HEK293 (cell line): ENCODE data around the gene WDR48.

ENCODE experiments used
- CTCF ChIA-PET: fragments of 350-600 bp; formaldehyde crosslinking; extraction: SDS; loops from one replicate; lab custom pipeline; 2021; ENCODE audit warnings: antibody characterized with exemption; lab: Yijun Ruan, JAX
- POLR2A ChIA-PET: fragments of 300-600 bp; formaldehyde crosslinking; extraction: SDS; loops from one replicate; lab custom pipeline; 2020; ENCODE audit warnings: antibody characterized with exemption, inconsistent platforms; lab: Yijun Ruan, JAX
- H3K27ac ChIP-seq: fragments of 200-500 bp; sonication (Bioruptor generic); 2 replicates; pipeline ENCODE4 v1.5.1; 2014; ENCODE audit warnings: low read depth, low read length, control low read depth, inconsistent platforms; ENCODE audit errors: extremely low read depth
- H3K36me3 ChIP-seq, 2 experiments: fragments of 200-500 bp in 1 of 2; sonication (Bioruptor generic) in 1 of 2; 1 replicate in 1 of 2; 2 replicates in 1 of 2; pipeline ENCODE4 v1.5.1; 2014 to 2017; ENCODE audit warnings: inconsistent platforms in 2 of 2, low read length in 2 of 2; ENCODE audit not compliant: control insufficient read depth in 2 of 2, insufficient read depth in 1 of 2
- H3K4me1 ChIP-seq: fragments of 200-500 bp; sonication (Bioruptor generic); 2 replicates; pipeline ENCODE4 v1.5.1; 2014; ENCODE audit warnings: mild to moderate bottlenecking, low read length, inconsistent platforms; ENCODE audit not compliant: control insufficient read depth, insufficient read depth
- H3K4me3 ChIP-seq: 2 replicates; pipeline ENCODE4 v1.5.1; 2011; ENCODE audit warnings: low read depth, mild to moderate bottlenecking, control low read depth, low read length, moderate library complexity
- H3K9me3 ChIP-seq: fragments of 200-500 bp; sonication (Bioruptor generic); 2 replicates; pipeline ENCODE4 v1.5.1; 2014; ENCODE audit warnings: low read depth, low read length, inconsistent platforms; ENCODE audit not compliant: control insufficient read depth, insufficient read depth
- KLF9 ChIP-seq: fragments of 450-650 bp; formaldehyde crosslinking; IDR thresholded peaks from 2 replicates; pipeline ENCODE4 v1.5.1; 2016; ENCODE audit warnings: missing biosample characterization, missing genetic modification characterization, low read depth
- PRDM6 ChIP-seq: fragments of 450-650 bp; formaldehyde crosslinking; IDR thresholded peaks from 2 replicates; pipeline ENCODE4 v1.5.1; 2017; ENCODE audit warnings: missing biosample characterization, missing genetic modification characterization
- RBAK ChIP-seq: fragments of 450-650 bp; formaldehyde crosslinking; IDR thresholded peaks from 2 replicates; pipeline ENCODE4 v1.5.1; 2016; ENCODE audit warnings: missing biosample characterization, missing genetic modification characterization
- ZNF266 ChIP-seq: fragments of 450-650 bp; formaldehyde crosslinking; IDR thresholded peaks from 2 replicates; pipeline ENCODE4 v1.5.1; 2016; ENCODE audit warnings: missing biosample characterization, missing genetic modification characterization, low read depth
- ZNF274 ChIP-seq, 2 experiments: fragments of 200-500 bp in 1 of 2; fragments of 450-650 bp in 1 of 2; sonication (Bioruptor generic) in 1 of 2; formaldehyde crosslinking in 1 of 2; IDR thresholded peaks; 2 replicates each; pipeline versions ENCODE4 v1.5.1 to v1.6.1; 2014 to 2016; ENCODE audit warnings: borderline replicate concordance in 1 of 2, inconsistent platforms in 1 of 2, low read length in 1 of 2, missing biosample characterization in 1 of 2, missing genetic modification characterization in 1 of 2
- ZNF560 ChIP-seq: fragments of 450-650 bp; formaldehyde crosslinking; IDR thresholded peaks from 2 replicates; pipeline ENCODE4 v1.5.1; 2017; ENCODE audit warnings: missing biosample characterization, missing genetic modification characterization, borderline replicate concordance
- ZNF610 ChIP-seq: fragments of 450-650 bp; formaldehyde crosslinking; IDR thresholded peaks from 2 replicates; pipeline ENCODE4 v1.5.1; 2016; ENCODE audit warnings: missing biosample characterization, missing genetic modification characterization, borderline replicate concordance
- ZNF645 ChIP-seq: fragments of 450-650 bp; formaldehyde crosslinking; IDR thresholded peaks from 2 replicates; pipeline ENCODE4; 2016; ENCODE audit warnings: missing biosample characterization, missing genetic modification characterization
- ZNF677 ChIP-seq: fragments of 450-650 bp; IDR thresholded peaks from 2 replicates; pipeline ENCODE4 v1.5.0; 2018; ENCODE audit warnings: missing biosample characterization, mild to moderate bottlenecking, missing genetic modification characterization, moderate library complexity
- ZNF830 ChIP-seq: fragments of 450-650 bp; IDR thresholded peaks from 2 replicates; pipeline ENCODE4 v1.5.0; 2018; ENCODE audit warnings: missing biosample characterization, missing genetic modification characterization, low read depth, mild to moderate bottlenecking, moderate library complexity
- ZNF837 ChIP-seq: fragments of 450-650 bp; formaldehyde crosslinking; IDR thresholded peaks from 2 replicates; pipeline ENCODE4 v1.5.1; 2016; ENCODE audit warnings: missing biosample characterization, missing genetic modification characterization
- ZSCAN18 ChIP-seq: fragments of 450-650 bp; formaldehyde crosslinking; IDR thresholded peaks from 2 replicates; pipeline ENCODE4 v1.5.1; 2016; ENCODE audit warnings: missing biosample characterization, missing genetic modification characterization
- TF ChIP-seq, protein P1 (sequence below): fragments of 450-650 bp; formaldehyde crosslinking; IDR thresholded peaks from 2 replicates; pipeline ENCODE4 v1.5.1; 2016; ENCODE audit warnings: missing biosample characterization, missing genetic modification characterization

Gene WDR48

DNA sequence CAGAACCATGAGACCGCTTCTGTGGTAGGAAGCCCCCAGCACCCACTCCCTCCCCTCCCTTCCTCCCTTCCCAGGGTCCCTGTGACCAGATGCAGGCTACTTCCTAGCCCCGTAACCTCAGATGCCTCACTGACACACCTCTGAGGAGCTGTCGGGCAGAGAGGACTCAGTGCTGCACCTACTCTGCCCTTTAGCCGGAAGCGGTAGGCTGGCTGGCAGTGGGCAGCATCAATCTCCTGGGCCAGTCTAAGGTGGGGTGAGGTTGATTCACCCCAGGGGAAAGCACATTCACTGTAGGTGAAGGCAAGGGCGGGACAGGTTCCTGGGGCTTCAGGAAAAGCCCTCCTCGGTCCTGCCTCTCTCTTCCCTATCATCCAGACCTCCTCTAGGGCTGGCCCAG is 82.5 kb downstream of the WDR48 start (continued):
- no peak for TF ChIP-seq PRDM6 (tag by site-specific recombination)

DNA sequence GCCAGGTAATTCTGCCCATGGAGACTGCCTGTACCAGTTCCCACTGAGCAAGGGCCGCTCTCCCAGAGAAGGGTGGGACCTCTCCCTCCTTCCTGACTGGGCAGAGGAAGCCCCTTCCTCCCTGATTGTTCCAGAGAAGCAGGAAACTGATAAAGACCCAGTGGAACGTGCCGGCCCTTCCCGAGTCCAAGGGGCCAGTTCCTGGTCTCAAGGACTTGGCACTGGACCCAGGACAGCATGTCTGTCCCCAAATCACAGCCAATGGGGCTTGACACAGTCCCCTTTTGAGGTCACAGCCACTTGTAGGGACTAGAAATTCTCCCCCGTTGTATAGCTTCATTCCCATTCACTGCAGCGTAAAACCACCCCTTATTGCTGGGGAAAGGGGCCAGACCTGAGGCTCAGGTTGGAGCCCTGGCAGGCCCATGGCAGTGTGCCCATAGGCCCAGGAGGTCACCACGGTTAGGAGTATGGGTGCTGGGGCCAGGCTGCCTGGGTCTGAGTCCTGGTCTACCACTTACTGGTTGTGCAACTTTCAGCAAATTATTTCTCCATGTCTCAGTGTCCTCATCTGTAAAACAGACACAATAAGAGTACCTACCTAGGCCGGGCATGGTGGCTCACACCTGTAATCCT is 83.5 kb downstream of the WDR48 start:
- no peak overlapping the region for H3K4me3 ChIP-seq
- no peak for TF ChIP-seq KLF9 (tag by site-specific recombination)
- no peak for TF ChIP-seq ZSCAN18 (tag by site-specific recombination)
- TF ChIP-seq ZNF677 (tag by site-specific recombination) = no peak
- TF ChIP-seq ZNF610 = no peak
- TF ChIP-seq, all 188 proteins: peak for 0
- ChIA-PET POLR2A (no interaction called here), CTCF (interaction anchor here (0.7 to 2.0 kb wide), 2 partner anchors 61 to 153 kb away, joined by 3 to 6 read pairs; no protein-coding TSS in a partner anchor)
- H3K4me1 ChIP-seq = no peaks in the 10 kb centered on the region
- no peak overlapping the region for H3K27ac ChIP-seq
- H3K9me3 ChIP-seq = no peaks in the 10 kb centered on the region
- H3K36me3 ChIP-seq = peaks cover 0 to 1% of the 10 kb centered on the region in 2 experiments; a peak in 1 of 3 replicates

GRCh38 chr3:39136533-39137434 is 85.0 kb downstream of the WDR48 start:
- H3K4me1 ChIP-seq = no peaks in the 10 kb centered on the region
- H3K9me3 ChIP-seq = no peaks in the 10 kb centered on the region
- H3K27ac ChIP-seq = no peak overlapping the region
- H3K4me3 ChIP-seq = no peak overlapping the region
- ChIA-PET POLR2A (no interaction called here), CTCF (interaction anchor here (0.7 to 1.4 kb wide), 2 partner anchors 10 to 722 kb away, joined by 3 to 5 read pairs; no protein-coding TSS in a partner anchor)
- H3K36me3 ChIP-seq = peaks cover 0 to 16% of the 10 kb centered on the region in 2 experiments; a peak in 1 of 3 replicates
- TF ChIP-seq RBAK (tag by site-specific recombination) (no peak), ZNF560 (tag by site-specific recombination) (no peak), ZNF830 (tag by site-specific recombination) (no peak), ZNF274 (IDR thresholded peaks at IDR 0.05; ENCODE audit: low read length) (no peak), ZNF274 (tag by site-specific recombination; IDR thresholded peaks at IDR 0.05; ENCODE audit: borderline replicate concordance) (no peak)
- TF ChIP-seq, protein P1, sequence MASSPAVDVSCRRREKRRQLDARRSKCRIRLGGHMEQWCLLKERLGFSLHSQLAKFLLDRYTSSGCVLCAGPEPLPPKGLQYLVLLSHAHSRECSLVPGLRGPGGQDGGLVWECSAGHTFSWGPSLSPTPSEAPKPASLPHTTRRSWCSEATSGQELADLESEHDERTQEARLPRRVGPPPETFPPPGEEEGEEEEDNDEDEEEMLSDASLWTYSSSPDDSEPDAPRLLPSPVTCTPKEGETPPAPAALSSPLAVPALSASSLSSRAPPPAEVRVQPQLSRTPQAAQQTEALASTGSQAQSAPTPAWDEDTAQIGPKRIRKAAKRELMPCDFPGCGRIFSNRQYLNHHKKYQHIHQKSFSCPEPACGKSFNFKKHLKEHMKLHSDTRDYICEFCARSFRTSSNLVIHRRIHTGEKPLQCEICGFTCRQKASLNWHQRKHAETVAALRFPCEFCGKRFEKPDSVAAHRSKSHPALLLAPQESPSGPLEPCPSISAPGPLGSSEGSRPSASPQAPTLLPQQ (tag by site-specific recombination) = no peak

- POLR2A ChIA-PET = no interaction called here
- CTCF ChIA-PET = interaction anchor here (0.7 to 1.4 kb wide), 2 partner anchors 10 to 723 kb away, joined by 3 to 5 read pairs; no protein-coding TSS in a partner anchor
- H3K4me3 ChIP-seq = no peak overlapping the region
- no peaks in the 10 kb centered on the region for H3K9me3 ChIP-seq
- H3K4me1 ChIP-seq = no peaks in the 10 kb centered on the region
- peaks cover 0 to 23% of the 10 kb centered on the region in 2 experiments; a peak in 1 of 3 replicates for H3K36me3 ChIP-seq
- TF ChIP-seq ZNF266 (no peak), ZNF837 (no peak), ZNF645 (no peak)
- H3K27ac ChIP-seq = no peak overlapping the region
These were observed 85.7 kb downstream of the WDR48 start for GRCh38 chr3:39137435-39137936.
